Activated naive CD4-positive, alpha-beta T cell (primary cell): ENCODE measurements around the gene PYGB.
"Not testable (repeated sequence)": the region's sequence is repeated elsewhere in the genome, so short reads cannot be mapped to it uniquely, and the experiment has no call there.

Experiments
- DNase-seq, 4 experiments: peaks; one replicate each; lab custom pipeline; 2025; lab: John Stamatoyannopoulos, UW

PYGB gene

GRCh38 chr20:25230166-25230831, 17.6 kb upstream of the PYGB start:
- no peak for DNase-seq

- no peak for DNase-seq
Measured at GRCh38 chr20:25233016-25233772, 14.7 kb upstream of the PYGB start.

GRCh38 chr20:25234009-25234849, 13.7 kb upstream of the PYGB start:
- DNase-seq, result not testable (repeated sequence)

- DNase-seq, result no peak
Measured at GRCh38 chr20:25236450-25237304, 11.2 kb upstream of the PYGB start.

- no peak for DNase-seq
Measured at GRCh38 chr20:25237610-25238318, 10.1 kb upstream of the PYGB start.

- DNase-seq, result no peak
Measured at GRCh38 chr20:25238319-25239037, 9.4 kb upstream of the PYGB start.

GRCh38 chr20:25239387-25240370, 8.2 kb upstream of the PYGB start:
- no peak for DNase-seq

- not testable (repeated sequence) for DNase-seq
Measured at GRCh38 chr20:25240851-25241658, 6.8 kb upstream of the PYGB start.

- DNase-seq, result not testable (repeated sequence)
Measured at GRCh38 chr20:25241659-25241955, 6.3 kb upstream of the PYGB start.

GRCh38 chr20:25242231-25242630, 5.7 kb upstream of the PYGB start:
- DNase-seq, result no peak

- DNase-seq, result no peak
Measured at GRCh38 chr20:25243416-25243979, 4.4 kb upstream of the PYGB start.

- DNase-seq, result no peak
Measured at GRCh38 chr20:25244976-25245375, 2.9 kb upstream of the PYGB start.

- DNase-seq, result no peak
Measured at GRCh38 chr20:25245461-25245860, 2.4 kb upstream of the PYGB start.

- no peak for DNase-seq
Measured at GRCh38 chr20:25246182-25246999, 1.5 kb upstream of the PYGB start.

GRCh38 chr20:25247000-25247517, 826 bp upstream of the PYGB start:
- peak in 1 of 4 experiments; percentile 6 for DNase-seq

GRCh38 chr20:25247518-25247955, 348 bp upstream of the PYGB start:
- no peak for DNase-seq

- DNase-seq, result no peak
Measured at GRCh38 chr20:25248786-25249172, 894 bp downstream of the PYGB start.
